WTC11 (cell line): ENCODE results near the gene KRTAP4-16.

Experiments
- ETV6 ChIP-seq: sonication (generic); formaldehyde crosslinking; IDR thresholded peaks from 2 replicates; pipeline ENCODE4 v1.8.1; 2022; ENCODE audit warnings: mild to moderate bottlenecking, missing genetic modification reagents
- IRF2 ChIP-seq: sonication (generic); formaldehyde crosslinking; IDR thresholded peaks from 2 replicates; pipeline ENCODE4 v1.8.0; 2022; ENCODE audit warnings: low read depth, missing genetic modification reagents, borderline replicate concordance
- JUN ChIP-seq: sonication (generic); formaldehyde crosslinking; IDR thresholded peaks from 2 replicates; pipeline ENCODE4 v1.8.0; 2023; ENCODE audit warnings: mild to moderate bottlenecking, missing genetic modification reagents
- MAX ChIP-seq: sonication (generic); formaldehyde crosslinking; IDR thresholded peaks from 2 replicates; pipeline ENCODE4 v1.8.0; 2022; ENCODE audit warnings: mild to moderate bottlenecking, missing genetic modification reagents
- SP1 ChIP-seq: sonication (generic); formaldehyde crosslinking; conservative IDR thresholded peaks from 2 replicates; pipeline ENCODE4 v1.8.1; 2022; ENCODE audit warnings: missing genetic modification reagents
- TP53 ChIP-seq: sonication (generic); formaldehyde crosslinking; IDR thresholded peaks from 2 replicates; pipeline ENCODE4 v1.8.1; 2023; ENCODE audit warnings: mild to moderate bottlenecking, missing genetic modification reagents
- ZNF232 ChIP-seq: sonication (generic); formaldehyde crosslinking; IDR thresholded peaks from 2 replicates; pipeline ENCODE4 v1.8.0; 2022; ENCODE audit warnings: mild to moderate bottlenecking, missing genetic modification reagents
- ZNF423 ChIP-seq: fragments of 250-450 bp; sonication (Bioruptor Pico); IDR thresholded peaks from 2 replicates; pipeline ENCODE4 v2.1.2; 2022; ENCODE audit warnings: mild to moderate bottlenecking, moderate library complexity
- ZSCAN18 ChIP-seq: fragments of 250-450 bp; sonication (Bioruptor Pico); IDR thresholded peaks from 2 replicates; pipeline ENCODE4 v2.1.2; 2022; ENCODE audit warnings: mild to moderate bottlenecking, moderate library complexity
- TF ChIP-seq, protein P1 (sequence below): sonication (generic); formaldehyde crosslinking; IDR thresholded peaks from 2 replicates; pipeline ENCODE4 v1.8.1; 2023; ENCODE audit warnings: mild to moderate bottlenecking, missing genetic modification reagents, moderate library complexity
- TF ChIP-seq, protein P2 (sequence below): fragments of 200-600 bp; IDR thresholded peaks from 2 replicates; pipeline ENCODE4 v1.8.0; 2022; ENCODE audit warnings: antibody characterized with exemption
- TF ChIP-seq, protein P3 (sequence below): sonication (generic); formaldehyde crosslinking; IDR thresholded peaks from 2 replicates; pipeline ENCODE4 v1.8.1; 2023; ENCODE audit warnings: mild to moderate bottlenecking, missing genetic modification reagents, borderline replicate concordance
- TF ChIP-seq, protein P4 (sequence below): sonication (generic); formaldehyde crosslinking; IDR thresholded peaks from 2 replicates; pipeline ENCODE4 v1.8.1; 2023; ENCODE audit warnings: mild to moderate bottlenecking, missing genetic modification reagents

- TF ChIP-seq MAX (CRISPR knock-in tag) (no peak), SP1 (CRISPR knock-in tag) (no peak), ZSCAN18 (CRISPR knock-in tag) (no peak), JUN (CRISPR knock-in tag) (no peak), ETV6 (CRISPR knock-in tag) (no peak), ZNF232 (CRISPR knock-in tag) (no peak), TP53 (CRISPR knock-in tag) (no peak), ZNF423 (CRISPR knock-in tag) (no peak), IRF2 (CRISPR knock-in tag) (no peak)
- TF ChIP-seq, protein P1, sequence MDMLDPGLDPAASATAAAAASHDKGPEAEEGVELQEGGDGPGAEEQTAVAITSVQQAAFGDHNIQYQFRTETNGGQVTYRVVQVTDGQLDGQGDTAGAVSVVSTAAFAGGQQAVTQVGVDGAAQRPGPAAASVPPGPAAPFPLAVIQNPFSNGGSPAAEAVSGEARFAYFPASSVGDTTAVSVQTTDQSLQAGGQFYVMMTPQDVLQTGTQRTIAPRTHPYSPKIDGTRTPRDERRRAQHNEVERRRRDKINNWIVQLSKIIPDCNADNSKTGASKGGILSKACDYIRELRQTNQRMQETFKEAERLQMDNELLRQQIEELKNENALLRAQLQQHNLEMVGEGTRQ, result no peak
- TF ChIP-seq, protein P2, sequence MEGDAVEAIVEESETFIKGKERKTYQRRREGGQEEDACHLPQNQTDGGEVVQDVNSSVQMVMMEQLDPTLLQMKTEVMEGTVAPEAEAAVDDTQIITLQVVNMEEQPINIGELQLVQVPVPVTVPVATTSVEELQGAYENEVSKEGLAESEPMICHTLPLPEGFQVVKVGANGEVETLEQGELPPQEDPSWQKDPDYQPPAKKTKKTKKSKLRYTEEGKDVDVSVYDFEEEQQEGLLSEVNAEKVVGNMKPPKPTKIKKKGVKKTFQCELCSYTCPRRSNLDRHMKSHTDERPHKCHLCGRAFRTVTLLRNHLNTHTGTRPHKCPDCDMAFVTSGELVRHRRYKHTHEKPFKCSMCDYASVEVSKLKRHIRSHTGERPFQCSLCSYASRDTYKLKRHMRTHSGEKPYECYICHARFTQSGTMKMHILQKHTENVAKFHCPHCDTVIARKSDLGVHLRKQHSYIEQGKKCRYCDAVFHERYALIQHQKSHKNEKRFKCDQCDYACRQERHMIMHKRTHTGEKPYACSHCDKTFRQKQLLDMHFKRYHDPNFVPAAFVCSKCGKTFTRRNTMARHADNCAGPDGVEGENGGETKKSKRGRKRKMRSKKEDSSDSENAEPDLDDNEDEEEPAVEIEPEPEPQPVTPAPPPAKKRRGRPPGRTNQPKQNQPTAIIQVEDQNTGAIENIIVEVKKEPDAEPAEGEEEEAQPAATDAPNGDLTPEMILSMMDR, result no peak
- TF ChIP-seq, protein P3, sequence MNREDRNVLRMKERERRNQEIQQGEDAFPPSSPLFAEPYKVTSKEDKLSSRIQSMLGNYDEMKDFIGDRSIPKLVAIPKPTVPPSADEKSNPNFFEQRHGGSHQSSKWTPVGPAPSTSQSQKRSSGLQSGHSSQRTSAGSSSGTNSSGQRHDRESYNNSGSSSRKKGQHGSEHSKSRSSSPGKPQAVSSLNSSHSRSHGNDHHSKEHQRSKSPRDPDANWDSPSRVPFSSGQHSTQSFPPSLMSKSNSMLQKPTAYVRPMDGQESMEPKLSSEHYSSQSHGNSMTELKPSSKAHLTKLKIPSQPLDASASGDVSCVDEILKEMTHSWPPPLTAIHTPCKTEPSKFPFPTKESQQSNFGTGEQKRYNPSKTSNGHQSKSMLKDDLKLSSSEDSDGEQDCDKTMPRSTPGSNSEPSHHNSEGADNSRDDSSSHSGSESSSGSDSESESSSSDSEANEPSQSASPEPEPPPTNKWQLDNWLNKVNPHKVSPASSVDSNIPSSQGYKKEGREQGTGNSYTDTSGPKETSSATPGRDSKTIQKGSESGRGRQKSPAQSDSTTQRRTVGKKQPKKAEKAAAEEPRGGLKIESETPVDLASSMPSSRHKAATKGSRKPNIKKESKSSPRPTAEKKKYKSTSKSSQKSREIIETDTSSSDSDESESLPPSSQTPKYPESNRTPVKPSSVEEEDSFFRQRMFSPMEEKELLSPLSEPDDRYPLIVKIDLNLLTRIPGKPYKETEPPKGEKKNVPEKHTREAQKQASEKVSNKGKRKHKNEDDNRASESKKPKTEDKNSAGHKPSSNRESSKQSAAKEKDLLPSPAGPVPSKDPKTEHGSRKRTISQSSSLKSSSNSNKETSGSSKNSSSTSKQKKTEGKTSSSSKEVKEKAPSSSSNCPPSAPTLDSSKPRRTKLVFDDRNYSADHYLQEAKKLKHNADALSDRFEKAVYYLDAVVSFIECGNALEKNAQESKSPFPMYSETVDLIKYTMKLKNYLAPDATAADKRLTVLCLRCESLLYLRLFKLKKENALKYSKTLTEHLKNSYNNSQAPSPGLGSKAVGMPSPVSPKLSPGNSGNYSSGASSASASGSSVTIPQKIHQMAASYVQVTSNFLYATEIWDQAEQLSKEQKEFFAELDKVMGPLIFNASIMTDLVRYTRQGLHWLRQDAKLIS (CRISPR knock-in tag), result no peak
- TF ChIP-seq, protein P4, sequence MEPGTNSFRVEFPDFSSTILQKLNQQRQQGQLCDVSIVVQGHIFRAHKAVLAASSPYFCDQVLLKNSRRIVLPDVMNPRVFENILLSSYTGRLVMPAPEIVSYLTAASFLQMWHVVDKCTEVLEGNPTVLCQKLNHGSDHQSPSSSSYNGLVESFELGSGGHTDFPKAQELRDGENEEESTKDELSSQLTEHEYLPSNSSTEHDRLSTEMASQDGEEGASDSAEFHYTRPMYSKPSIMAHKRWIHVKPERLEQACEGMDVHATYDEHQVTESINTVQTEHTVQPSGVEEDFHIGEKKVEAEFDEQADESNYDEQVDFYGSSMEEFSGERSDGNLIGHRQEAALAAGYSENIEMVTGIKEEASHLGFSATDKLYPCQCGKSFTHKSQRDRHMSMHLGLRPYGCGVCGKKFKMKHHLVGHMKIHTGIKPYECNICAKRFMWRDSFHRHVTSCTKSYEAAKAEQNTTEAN (CRISPR knock-in tag), result no peak
These were observed 45.7 kb upstream of the KRTAP4-16 start for GRCh38 chr17:41147531-41148204.
